SK-N-SH (cell line): ENCODE data around the gene PRKCB.

ENCODE experiments used
- CTCF ChIP-seq: fragments of 200-600 bp; sonication (generic); IDR thresholded peaks from 2 replicates; pipeline ENCODE4 v1.6.1; 2017; ENCODE audit warnings: antibody characterized with exemption, mild to moderate bottlenecking, moderate library complexity
- EP300 ChIP-seq, 2 experiments: IDR thresholded peaks; 2 replicates each; pipeline versions ENCODE4 v1.4.0 to v1.6.1; 2012; ENCODE audit warnings: borderline replicate concordance in 1 of 2, low read depth in 1 of 2, low read length in 1 of 2
- GABPA ChIP-seq: IDR thresholded peaks from 2 replicates; pipeline ENCODE4 v1.4.0; 2012; ENCODE audit warnings: low read depth, mild to moderate bottlenecking
- GATA2 ChIP-seq: sonication (generic); formaldehyde crosslinking; IDR thresholded peaks from 2 replicates; pipeline ENCODE4 v1.5.0; 2020; ENCODE audit warnings: mild to moderate bottlenecking, missing genetic modification reagents
- MEF2A ChIP-seq: IDR thresholded peaks from 2 replicates; pipeline ENCODE4 v1.4.0; 2012; ENCODE audit warnings: low read depth, borderline replicate concordance
- NFIC ChIP-seq: IDR thresholded peaks from 2 replicates; pipeline ENCODE4 v1.4.0; 2012; ENCODE audit warnings: borderline replicate concordance
- RAD21 ChIP-seq: IDR thresholded peaks from 2 replicates; pipeline ENCODE4 v1.6.1; 2012; ENCODE audit warnings: mild to moderate bottlenecking, low read length
- RFX5 ChIP-seq: IDR thresholded peaks from 2 replicates; pipeline ENCODE4 v1.6.1; 2012; ENCODE audit warnings: mild to moderate bottlenecking, improper control_type of control experiment, low read length
- YY1 ChIP-seq: IDR thresholded peaks from 2 replicates; pipeline ENCODE4 v1.4.0; 2012; ENCODE audit warnings: low read depth, mild to moderate bottlenecking

GRCh38 chr16:24036038-24036543, 200.3 kb downstream of the PRKCB start:
- TF ChIP-seq MEF2A (no peak), CTCF (no peak), EP300 (IDR thresholded peaks at IDR 0.05; ENCODE audit: borderline replicate concordance in 1 of 2, low read depth in 1 of 2, low read length in 1 of 2) (no peak), GATA2 (no peak), YY1 (no peak), RAD21 (no peak), NFIC (no peak), GABPA (no peak), RFX5 (no peak)
